ENCODE results near the gene ZNF195. TPM values are rescaled to one million over a fixed set of nuclear protein-coding genes. Genes with fewer than 3 reads are reported as not detected.

Gene ZNF195
- total RNA-seq, 1 experiment from 2014 or later, result 85.5 TPM

- TF ChIP-seq FOXP4 (CRISPR knock-in tag; IDR thresholded peaks at IDR 0.05) (no peak), RORB (CRISPR knock-in tag; IDR thresholded peaks at IDR 0.05) (no peak), ERG (CRISPR knock-in tag; IDR thresholded peaks at IDR 0.05) (no peak), USF1 (CRISPR knock-in tag; IDR thresholded peaks at IDR 0.05) (no peak), E2F1 (CRISPR knock-in tag; IDR thresholded peaks at IDR 0.05) (no peak)
Observed at GRCh38 chr11:3345736-3346135, 33.2 kb downstream of the ZNF195 start (continued).

- Mint-ChIP-seq H3K36me3 (peaks cover 8% of the 10 kb centered on the region), H3K9me3 (peaks cover 11% of the 10 kb centered on the region), H3K27me3 (ENCODE audit: low read depth) (peaks cover 8% of the 10 kb centered on the region), H3K27ac (no peak overlapping the region), H3K4me3 (no peak overlapping the region), H3K4me1 (peaks cover 18% of the 10 kb centered on the region)
- CTCF ChIA-PET, result interaction anchor here (1.2 kb wide), 1 partner anchor 64 kb away, joined by 4 read pairs; no protein-coding TSS in a partner anchor
- POLR2A ChIA-PET, result no interaction called here
- no peak for ATAC-seq
- no peak for DNase-seq (ENCODE audit: low spot score)
- TF ChIP-seq CDX4 (CRISPR knock-in tag; IDR thresholded peaks at IDR 0.05; ENCODE audit: borderline replicate concordance), result no peak
- no peak for TF ChIP-seq ZNF219 (CRISPR knock-in tag; IDR thresholded peaks at IDR 0.05; ENCODE audit: borderline replicate concordance)
- TF ChIP-seq ZNF416 (CRISPR knock-in tag; IDR thresholded peaks at IDR 0.05), result no peak
- TF ChIP-seq GABPB1 (CRISPR knock-in tag; IDR thresholded peaks at IDR 0.05), result no peak
- no peak for TF ChIP-seq CBFB (CRISPR knock-in tag; IDR thresholded peaks at IDR 0.05; ENCODE audit: low read depth)
- no peak for TF ChIP-seq HMGXB4 (CRISPR knock-in tag; IDR thresholded peaks at IDR 0.05)
- no peak for TF ChIP-seq E2F5 (CRISPR knock-in tag; IDR thresholded peaks at IDR 0.05)
- no peak for TF ChIP-seq AFF4 (CRISPR knock-in tag; IDR thresholded peaks at IDR 0.05; ENCODE audit: borderline replicate concordance)
- no peak for TF ChIP-seq MLX (CRISPR knock-in tag; IDR thresholded peaks at IDR 0.05)
- TF ChIP-seq MAX (CRISPR knock-in tag; IDR thresholded peaks at IDR 0.05), result no peak
- TF ChIP-seq TEAD4 (CRISPR knock-in tag; IDR thresholded peaks at IDR 0.05), result no peak
- no peak for TF ChIP-seq ERG (CRISPR knock-in tag; IDR thresholded peaks at IDR 0.05)
- no peak for TF ChIP-seq ZNF263 (CRISPR knock-in tag; IDR thresholded peaks at IDR 0.05; ENCODE audit: low read depth)
- no peak for TF ChIP-seq NR2C2 (CRISPR knock-in tag; IDR thresholded peaks at IDR 0.05)
Observed at GRCh38 chr11:3344327-3345174, 34.4 kb downstream of the ZNF195 start.

All from WTC11 (cell line).